ENCODE measurements around the gene L1CAM.

The L1CAM gene

DNA sequence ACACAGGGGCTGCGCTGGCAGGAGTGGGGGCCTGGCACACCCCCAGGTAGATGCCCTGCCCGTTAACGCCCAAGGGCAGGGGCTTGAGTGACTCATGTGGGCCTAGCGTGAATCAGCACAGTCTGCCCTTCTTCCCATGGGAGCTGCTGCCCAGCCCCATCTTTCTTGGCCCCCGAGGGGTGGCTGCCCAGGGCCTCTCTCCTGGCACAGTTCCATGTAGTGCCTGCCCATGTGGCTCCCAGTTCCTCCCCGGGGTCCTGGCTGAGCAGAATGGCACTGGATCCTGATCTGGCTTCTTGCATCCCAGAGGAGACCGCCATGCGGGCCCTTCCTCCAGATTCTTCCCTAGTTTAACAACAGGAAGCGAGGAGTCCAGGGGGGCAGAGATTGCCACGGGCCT, 16.4 kb upstream of the L1CAM start:
- no peak for FAIRE-seq

DNA sequence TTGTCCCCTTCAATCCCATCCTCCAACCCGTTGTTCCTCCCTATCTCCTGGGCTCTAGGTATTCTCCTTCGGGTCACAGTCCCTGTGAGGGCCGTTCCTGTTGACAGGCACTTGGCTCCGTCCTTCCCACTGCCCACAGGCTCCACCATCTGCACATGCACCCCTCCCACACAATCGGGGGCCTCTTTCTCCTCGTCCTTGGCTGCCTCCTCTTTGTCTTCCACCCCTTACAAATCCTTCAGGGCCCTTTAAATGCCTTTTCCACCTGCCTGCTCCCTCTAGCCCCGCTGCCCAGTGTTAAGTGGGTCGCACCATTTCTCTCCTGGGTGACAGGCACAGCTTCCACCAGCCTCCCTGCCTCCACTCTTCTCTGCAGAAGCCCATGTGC, 15.8 kb upstream of the L1CAM start:
- FAIRE-seq = no peak

DNA sequence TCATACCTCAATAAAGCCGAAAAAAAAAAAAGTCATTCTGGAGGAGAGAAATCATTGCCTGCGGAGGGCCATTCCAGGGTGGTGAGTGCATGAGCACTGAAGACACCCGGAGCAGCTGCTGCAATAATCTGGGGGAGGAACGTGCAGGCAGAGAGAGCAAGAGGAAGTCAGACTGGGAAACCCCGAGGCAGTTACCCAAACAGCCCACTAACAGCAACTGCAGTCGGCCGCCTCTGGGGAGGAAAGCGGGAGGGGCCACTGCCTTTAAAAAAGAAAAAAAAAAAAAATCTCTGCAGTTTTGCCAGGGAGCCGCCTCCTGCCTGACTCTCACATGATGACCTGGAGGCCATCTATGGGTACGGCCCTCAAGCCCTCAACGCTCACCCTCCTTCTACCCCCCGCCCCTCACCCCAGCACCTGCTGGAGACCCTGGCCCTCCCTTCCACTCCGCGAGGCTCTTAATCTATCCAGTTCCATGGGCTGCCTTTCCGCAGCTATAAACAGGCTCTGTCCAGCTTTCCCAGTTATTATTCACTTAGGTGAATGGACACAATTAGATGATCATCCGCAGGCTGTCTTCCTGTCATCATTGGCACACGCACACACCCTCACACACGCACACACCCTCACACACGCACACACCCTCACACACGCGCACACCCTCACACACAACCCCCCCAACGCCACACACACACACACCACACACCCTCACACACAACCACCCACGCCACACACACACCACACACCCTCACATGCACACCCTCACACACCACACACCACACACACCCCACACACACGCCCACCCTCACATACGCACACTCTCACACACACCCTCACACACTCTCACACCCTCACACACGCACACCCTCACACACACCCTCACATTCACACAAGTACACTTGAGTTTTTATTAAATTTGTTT, 15.1 kb upstream of the L1CAM start:
- FAIRE-seq = no peak

DNA sequence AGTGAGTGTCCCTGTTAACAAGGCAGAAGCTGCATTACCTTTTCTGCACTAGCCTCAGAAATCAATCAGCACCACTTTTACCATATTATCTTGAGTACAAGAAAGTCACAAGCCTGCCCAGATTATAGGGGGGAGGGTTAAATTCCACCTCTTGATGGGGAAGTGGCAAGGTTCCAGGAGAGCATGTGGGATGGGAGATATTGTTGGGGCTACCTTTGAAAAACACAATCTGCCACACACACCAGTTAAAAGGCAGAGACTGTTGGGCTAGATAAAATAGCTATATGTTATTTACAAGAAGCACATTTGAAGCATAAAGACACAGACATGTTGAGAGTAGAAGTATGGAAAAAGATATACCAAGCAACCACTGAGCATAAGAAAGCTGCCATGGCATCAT, 11.9 kb upstream of the L1CAM start:
- FAIRE-seq = no peak

DNA sequence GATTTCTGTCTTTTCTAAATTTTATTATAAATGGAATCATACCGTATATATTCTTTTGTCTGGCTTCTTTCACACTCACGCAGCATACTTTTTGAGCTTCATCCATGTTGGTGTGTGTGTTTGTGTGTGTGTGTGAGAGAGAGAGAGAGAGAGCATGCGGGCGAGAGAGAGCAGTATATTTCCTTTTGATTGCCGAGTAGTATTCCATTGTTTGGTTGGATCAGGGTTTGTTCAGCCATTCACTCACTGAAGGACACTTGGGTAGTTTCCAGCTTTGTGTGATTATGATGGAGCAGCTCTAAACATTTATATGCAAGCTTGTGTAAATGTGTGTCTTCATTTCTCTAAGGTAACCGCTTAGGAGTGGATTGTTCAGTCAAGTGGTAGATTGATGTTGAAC, 3.1 kb upstream of the L1CAM start:
- FAIRE-seq = no peak

DNA sequence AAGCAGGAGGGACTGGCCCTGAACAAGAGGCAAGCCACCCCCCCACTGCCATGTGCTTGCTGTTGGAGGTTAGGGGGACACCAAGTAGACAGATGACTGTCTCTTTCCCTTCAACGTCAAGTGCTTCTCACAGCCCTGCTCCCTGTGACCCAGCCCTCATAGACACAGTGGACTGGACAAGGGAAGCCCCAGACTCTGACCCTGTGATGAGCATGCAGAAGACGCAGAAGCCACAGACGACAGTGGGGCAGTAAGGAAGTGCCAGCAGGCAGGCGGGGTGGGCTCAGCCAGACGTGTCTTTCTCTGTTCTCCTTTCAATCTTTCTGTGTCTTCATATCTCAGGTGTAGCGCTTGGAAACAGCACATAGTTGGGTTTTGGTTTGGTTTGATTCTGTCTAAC, 2.4 kb upstream of the L1CAM start:
- no peak for FAIRE-seq

DNA sequence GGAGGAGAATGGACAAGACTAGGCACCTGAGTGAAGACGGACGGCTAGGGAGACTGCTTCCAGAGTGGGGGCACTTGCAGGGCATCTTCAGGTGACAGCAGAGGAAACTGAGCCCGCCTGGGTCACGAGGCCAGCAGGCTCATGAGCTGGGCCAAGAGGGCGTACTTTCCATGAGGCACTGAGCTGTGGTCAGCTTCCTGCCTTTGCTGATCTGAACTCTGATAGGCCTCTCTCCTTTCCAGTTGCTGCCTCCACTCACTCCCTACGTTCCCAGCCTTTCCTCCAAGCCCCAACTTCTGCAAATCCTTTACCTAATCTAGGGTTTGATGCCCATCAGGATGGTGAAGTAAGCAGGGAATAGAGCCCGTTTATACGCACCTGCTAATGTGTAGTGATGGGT, 1.4 kb upstream of the L1CAM start:
- no peak for FAIRE-seq

DNA sequence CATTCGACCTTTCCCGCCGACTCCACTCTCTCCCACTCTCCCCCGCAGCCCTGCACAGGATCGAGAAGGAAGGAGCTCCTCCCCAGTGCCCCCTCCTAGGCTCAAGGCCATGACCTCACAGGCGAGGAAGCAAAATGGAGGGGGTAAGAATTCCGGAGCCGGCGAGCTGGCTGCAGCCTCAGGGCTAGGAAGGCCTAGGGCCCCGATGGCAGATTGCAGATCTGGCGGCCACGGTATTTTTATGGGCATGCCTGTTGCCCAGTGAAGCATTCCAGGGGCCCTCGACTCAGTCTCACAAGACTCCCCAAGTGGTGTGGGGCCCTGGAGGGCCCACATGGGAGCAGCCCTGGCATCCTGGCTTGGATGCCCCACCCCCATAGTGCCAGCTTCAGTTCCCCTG, 942 bp upstream of the L1CAM start:
- no peak for FAIRE-seq

DNA sequence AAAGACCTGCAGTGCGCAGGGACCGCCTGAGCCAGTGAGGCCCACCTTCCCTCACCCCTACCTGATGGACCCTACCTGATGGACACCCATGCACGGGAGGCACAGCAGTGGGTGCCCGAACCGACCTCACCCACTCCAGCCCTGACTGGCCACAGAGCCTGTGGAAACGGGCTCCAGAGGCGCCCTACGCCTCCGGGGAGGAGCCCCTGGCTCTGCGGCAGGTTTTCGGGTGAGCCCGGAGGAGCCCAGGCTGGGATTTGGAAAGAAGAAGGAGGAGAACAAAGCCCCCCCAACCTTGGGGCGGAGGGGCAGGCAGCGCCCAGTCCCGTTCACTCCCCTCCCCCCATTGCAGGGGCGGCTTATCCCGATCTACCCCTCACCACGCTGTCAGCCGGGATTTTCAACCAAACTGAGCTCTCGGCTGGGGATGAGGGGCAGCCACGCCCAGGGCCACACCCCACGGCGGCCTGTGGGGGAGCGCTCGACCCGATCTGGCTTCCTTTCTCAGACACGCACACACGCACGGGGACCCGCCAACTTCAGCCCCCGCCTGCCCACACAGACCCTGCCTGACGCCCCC, 675 bp downstream of the L1CAM start:
- no peak for FAIRE-seq

DNA sequence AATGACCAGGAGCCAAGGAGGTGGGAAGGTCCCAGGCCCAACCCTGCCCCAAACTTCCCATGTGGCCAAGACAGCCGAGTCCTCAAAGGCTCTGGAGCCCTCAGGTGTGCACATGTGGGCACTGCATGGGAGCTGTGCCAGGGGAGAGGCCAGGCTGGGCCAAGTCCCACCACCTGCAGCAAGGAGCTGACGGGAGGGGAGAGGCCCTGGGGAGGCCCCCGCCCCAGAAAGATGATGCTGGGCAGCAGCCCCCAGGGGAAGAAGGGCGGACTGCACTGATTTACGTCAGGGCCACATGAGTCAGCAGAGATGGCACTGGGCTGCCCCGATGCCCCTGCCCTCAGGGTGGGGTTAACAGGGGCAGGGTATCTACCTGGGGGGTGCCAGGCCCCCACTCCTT, 1.4 kb downstream of the L1CAM start:
- FAIRE-seq = no peak

DNA sequence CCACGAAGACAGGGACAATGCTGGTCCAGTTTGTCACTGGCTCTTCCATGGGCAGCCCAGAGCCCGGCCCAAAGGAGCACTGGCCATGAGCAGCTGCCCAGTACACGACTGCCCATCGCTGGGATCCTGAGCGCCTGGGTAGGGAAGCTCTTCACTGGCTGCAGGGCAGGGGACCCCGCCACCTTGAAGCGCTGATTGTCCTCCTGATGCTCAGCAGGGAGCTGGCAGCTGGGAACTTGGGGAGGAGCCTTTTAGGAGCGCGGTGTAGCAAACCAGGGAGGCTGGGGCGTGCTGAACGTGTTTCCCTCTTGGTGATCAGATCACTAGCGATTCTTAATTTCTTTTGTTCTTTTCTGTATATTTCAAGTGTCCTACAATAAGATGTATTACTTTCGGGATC, 1.8 kb downstream of the L1CAM start:
- FAIRE-seq = no peak

DNA sequence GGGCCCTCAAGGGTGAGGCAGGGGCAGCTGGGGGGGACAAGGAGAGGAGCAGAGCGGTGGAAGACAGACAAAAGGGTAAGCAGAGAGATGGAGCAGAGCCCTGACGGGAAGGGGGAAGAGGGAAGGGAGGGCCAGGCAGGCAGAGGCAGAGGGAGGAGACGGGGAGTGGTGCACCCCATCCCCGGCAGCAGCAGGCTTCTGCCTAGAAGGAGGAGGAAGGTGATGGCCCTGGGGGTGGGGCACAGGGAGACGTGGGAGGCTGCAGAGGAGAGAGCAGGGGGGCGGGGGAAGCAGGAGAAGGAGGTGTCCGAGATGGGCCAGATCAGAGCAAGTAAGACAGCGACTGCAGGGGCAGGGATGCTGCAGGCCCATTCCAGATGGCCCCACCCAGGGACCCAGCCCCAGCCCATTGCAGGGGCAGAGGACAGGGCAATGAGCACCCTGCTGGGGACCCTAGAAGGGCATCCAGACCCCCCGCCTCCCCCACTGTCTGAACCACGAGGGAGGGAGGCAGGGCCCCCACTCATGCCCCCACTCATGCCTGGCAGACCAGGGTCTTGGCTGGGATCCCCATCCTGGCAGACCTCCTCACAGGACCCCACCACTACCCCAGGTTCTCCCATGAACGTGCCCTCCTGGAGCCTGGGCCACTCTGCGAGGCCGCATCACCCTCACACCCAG, 2.7 kb downstream of the L1CAM start:
- FAIRE-seq = no peak

DNA sequence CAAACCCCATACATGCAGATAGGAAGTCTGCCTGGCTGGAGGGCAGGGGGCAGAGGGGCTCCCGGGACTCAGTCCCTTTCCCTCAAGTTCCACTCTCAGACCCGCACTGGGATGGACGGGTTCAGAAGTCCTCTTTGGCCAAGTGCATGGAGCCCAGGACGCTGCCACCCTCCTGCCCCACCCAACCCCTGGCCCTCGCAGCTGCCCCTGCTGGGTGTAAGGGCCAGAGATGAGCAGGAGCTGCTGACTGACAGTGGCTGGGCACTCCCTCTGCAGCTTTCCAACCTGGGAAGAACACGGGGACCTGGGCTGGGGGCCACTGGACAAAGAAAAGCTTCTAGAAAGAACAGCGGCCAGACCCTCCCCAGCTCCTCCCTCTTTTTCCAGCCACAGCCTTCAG, 3.4 kb downstream of the L1CAM start:
- FAIRE-seq = no peak

DNA sequence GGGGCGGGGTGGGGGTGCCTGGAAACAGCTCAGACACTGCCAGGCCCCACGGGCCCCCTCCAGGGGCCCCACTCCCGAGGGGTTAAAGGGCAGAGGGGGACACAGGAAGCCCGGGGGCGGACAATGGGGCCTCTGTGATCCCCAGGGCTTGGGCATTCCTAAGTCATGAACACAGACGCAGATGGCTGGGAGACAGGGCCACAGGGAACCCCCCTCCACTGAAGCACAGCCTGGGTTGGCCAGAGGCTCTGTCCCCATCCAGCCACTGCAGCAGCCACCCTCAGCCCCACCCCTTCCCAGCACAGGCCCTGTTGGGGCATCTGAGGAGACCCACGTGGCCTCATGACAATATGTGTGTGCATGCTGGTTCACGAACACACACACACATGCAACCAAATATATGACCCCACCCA, 3.9 kb downstream of the L1CAM start:
- FAIRE-seq = no peak

DNA sequence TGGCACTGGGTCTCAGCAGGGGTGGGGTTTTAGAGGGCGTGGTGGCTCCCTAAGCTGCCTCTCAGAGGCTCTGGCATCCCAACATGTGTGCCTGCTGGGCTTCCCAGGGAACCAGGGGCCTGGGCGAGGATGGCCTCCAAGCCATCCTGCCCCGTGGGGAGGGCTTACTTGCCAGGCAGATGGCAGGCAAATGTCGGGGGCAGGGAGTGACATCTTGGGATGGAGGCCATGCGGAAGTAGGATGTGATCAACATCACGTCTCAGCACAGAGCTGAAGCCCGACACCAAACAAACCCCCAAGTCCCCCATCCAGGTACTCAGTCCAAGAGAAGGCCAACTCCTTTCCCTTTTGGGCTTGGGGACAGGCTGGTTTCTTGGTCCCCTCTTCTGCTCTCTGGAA, 4.7 kb downstream of the L1CAM start:
- no peak for FAIRE-seq

DNA sequence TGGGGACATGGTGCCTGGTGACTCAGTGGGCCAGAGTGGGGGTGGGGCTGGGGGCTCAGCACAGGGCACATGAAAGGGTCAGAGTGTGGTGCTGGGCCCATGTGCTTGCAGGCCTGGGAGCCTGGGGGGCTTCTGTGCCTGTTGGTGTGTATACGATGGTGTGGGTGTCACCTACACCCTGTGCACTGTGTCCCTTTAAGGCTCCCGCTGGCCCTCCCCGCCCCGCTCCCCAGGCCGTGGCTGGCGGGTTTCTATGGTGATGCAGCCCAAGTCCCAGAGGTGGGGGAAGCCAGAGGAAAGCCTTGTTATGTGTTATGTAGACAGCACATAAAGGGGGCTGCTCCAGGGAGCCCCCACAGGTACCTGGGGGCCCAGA, 5.5 kb downstream of the L1CAM start:
- FAIRE-seq = no peak

DNA sequence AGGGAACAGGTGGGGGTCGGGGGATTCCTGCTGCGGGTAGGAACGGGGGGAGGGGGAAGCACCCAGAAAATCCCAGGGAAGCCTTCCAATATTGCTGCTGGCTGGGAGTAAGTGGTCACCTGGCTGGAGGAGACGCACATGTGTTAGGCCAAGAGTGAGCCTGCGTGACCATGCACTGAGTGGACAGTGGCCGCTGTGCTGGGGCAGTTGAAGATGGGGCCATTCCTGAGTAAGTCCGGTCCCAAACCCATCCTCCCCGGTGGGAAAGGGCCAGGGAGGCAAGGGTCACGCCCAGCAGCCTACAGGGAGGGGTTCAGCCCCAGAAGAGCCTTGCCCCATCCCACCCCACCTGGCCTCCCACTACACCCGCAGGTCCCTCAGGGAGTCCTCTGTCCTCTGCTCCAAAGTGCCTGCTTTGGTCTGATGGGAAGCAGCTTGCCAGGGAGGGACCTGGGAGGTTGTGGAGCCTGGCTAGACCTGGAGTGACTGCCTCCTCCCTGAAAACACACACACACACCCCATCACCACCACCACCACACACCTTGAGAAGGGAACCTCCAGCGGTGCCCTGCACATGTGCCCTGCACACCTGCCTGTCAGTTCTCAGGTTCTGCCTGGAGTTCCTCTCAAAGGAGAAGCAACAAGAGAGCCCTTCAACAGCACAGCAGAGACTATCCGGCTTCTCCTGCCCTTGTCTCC, 6.1 kb downstream of the L1CAM start:
- no peak for FAIRE-seq

DNA sequence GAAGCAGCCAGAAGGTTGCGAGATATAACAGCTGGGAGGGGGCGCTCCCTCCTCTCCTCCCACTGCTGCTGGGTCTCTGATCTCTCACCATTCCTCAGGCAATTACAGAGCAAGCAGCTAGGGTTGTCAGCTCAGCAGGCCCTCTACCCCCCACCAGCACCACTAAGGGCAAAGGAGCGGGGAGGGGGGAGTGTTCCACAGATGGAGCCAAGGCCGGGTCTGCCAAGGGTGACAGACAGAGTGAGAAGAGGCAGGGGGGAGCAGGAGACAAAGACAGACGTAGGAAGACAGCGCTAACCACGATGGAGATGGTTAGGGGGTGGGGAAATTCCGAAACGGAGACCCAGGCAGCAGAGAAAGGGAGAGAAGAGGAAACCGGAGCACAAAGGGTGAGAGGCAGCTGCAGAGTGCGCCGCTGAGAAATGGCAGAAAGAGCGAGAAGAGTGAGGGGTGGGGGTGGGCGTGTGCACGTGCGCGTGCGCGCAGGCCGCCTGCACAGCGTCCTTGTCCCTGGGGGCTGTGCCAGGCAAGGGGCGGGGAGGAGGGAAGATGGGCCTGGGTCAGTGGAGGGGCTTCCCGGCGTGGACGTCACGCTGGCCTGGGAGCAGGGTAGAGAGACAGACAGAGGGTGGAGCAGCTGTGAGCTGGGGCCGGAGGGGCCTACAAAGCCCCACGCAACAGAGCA, 6.9 kb downstream of the L1CAM start:
- FAIRE-seq = no peak

DNA sequence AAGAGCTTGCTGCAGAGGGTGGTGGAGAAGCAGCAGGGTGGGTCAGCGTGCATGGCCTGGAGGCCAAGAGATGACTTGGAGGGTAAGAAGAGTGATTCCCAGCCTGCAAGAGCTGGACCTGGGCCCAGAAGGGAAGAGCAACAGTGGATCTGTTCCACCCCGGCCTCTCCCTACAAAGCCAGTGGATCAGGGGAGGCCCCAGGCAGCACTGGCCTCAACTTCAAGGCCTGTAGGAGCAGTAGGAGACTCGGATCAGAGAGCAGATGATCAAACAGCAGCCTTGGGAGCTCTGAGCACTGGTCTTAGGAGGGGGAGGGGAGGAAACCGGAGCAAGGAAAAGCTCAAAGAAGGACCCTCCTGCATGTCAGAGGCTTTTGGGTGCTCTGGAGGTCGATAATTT, 7.6 kb downstream of the L1CAM start:
- no peak for FAIRE-seq

DNA sequence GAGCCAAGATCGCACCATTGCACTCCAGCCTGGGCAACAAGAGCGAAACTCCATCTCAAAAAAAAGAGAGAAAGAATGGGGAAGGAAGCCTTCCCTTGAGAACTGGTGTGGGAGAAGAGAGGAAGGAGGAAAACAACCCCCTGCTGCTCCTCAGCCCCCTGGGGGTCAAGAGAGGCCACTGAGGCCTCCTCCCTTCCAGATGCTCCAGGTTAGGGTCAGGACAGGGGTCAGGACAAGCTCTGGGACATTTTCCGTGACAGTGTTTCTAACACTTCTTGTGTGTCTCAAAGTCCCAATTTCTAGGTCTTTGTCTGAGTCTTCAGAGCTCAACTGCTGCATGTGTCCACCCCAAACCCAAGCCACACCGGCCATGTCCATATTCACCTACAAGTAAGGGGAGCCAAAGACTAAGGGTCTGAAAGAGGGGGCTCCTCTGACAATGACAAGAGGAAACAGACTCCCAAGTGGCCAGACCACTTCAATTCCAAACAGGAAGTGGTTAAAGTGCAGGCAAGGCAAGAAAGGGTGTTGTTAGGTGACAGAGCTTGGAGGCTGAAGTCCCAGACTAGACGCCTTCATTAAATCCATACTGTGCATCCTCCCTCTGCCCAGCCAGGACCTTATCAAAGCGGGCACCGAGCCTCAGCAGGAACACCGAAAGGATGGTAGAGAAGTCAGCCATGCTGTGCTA, 8.3 kb downstream of the L1CAM start:
- FAIRE-seq = no peak

DNA sequence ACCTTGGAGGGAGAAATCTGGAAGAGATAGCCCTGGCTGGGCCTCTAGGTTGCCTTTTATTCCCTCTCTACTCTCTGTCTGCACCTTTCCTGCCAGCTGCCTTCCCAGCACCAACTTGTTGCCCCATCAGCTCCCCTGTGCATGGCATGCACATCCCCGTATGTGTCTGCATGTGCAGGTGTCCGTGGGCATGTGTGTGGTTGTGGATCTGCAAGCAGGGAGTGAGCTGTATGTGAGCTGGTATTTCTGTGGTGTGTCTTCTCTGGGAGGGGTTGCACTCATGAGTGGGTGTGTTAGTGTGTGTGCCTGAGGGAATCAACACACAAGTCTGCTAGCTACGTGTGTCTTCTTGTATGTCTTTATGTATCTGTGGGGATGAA, 9.9 kb downstream of the L1CAM start:
- no peak for FAIRE-seq

DNA sequence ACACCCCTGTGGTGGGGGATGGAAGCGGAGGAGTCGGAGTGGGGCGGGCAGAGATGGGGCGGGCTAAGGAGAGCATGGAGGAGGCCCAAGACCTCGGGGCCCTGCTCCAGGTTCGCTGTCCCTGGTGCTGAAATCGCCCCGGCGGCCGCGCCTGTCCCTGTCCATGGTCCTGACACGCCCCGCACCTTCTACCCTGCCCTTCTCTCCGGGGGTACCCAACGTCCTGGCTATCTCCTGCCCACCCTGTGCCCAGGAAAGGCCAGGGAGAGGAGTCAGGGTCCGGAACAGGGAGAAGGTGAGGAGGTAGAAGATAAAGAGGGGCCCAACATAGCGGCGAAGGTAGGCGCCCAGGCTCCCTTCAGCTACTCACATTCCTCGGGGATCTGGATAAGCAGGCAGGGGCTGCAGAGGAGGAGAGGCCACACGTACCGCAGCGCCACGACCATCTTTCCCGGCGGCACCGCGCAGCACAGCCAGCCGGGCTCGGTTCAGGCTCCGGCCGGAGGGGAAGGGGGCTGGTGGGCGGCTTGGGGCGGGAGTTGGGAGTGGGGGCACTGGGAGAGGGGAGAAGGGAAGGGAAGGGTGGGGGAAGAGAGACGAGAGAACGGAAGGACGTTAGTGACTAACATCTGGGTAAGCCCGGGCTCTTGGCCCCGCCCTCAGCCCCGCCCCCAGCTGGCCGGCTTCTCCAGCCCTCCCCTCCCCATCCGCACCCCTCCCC, 10.4 kb downstream of the L1CAM start:
- FAIRE-seq = no peak

Data from islet of Langerhans (tissue), 1 donor.